GM18951 (cell line): ENCODE results near the gene IMP4.

ENCODE experiments used
- POLR2A ChIP-seq: IDR thresholded peaks from 4 replicates; pipeline ENCODE4 v1.6.1; 2011; ENCODE audit warnings: mild to moderate bottlenecking; ENCODE audit not compliant: insufficient read length, insufficient read depth; ENCODE audit errors: extremely low read depth
- in situ Hi-C: fragments of 300-500 bp; cut with MboI; formaldehyde crosslinking; loops from one replicate; pipeline ENCODE4 v1.12.0; 2022; ENCODE audit warnings: low sequenced_read_pairs, mixed read lengths, inconsistent platforms; ENCODE audit not compliant: unreplicated experiment

IMP4 gene

GRCh38 chr2:130369311-130369964, 26.7 kb downstream of the IMP4 start:
- in situ Hi-C loops = no loop called here
- TF ChIP-seq POLR2A = no peak

GRCh38 chr2:130369965-130370341, 27.3 kb downstream of the IMP4 start:
- no peak for TF ChIP-seq POLR2A
- in situ Hi-C loops = no loop called here

GRCh38 chr2:130370490-130370889, 27.8 kb downstream of the IMP4 start:
- in situ Hi-C loops = no loop called here

GRCh38 chr2:130371723-130372054, 29.0 kb downstream of the IMP4 start:
- no peak for TF ChIP-seq POLR2A
- in situ Hi-C loops = no loop called here

More at GRCh38 chr2:130370490-130370889, 27.8 kb downstream of the IMP4 start:
- no peak for TF ChIP-seq POLR2A

- peak; percentile 77 for TF ChIP-seq POLR2A
- in situ Hi-C loops = no loop called here
Observed at GRCh38 chr2:130372055-130372832, 29.5 kb downstream of the IMP4 start.

GRCh38 chr2:130372833-130373807, 30.4 kb downstream of the IMP4 start:
- in situ Hi-C loops = no loop called here
- TF ChIP-seq POLR2A = no peak

- no peak for TF ChIP-seq POLR2A
- in situ Hi-C loops = no loop called here
Observed at GRCh38 chr2:130373808-130374365, 31.2 kb downstream of the IMP4 start.

GRCh38 chr2:130374587-130375290, 32.0 kb downstream of the IMP4 start:
- in situ Hi-C loops = no loop called here
- no peak for TF ChIP-seq POLR2A

- no peak for TF ChIP-seq POLR2A
- in situ Hi-C loops = no loop called here
Observed at GRCh38 chr2:130375291-130376266, 32.9 kb downstream of the IMP4 start.

GRCh38 chr2:130376433-130377293, 34.0 kb downstream of the IMP4 start:
- TF ChIP-seq POLR2A = no peak
- in situ Hi-C loops = no loop called here

- in situ Hi-C loops = no loop called here
- no peak for TF ChIP-seq POLR2A
Observed at GRCh38 chr2:130377491-130377890, 34.8 kb downstream of the IMP4 start.
